ENCODE data around the gene CDCA3. TPM values are rescaled to one million over a fixed set of nuclear protein-coding genes. Genes with fewer than 3 reads are reported as not detected.
A peak's percentile ranks its signal among the peaks of the same experiment; 100 is the strongest.
"Not testable (repeated sequence)": the region's sequence is repeated elsewhere in the genome, so short reads cannot be mapped to it uniquely, and the experiment has no call there.

Gene CDCA3
- total and polyA plus RNA-seq, 2 donors: 1.0 to 12.3 TPM

GRCh38 chr12:6886206-6886999 is 35.3 kb upstream of the CDCA3 start:
- H3K27ac ChIP-seq (ENCODE audit: low read depth); H3K4me3 ChIP-seq (ENCODE audit: low read depth, low read length); H3K4me1 ChIP-seq (ENCODE audit: insufficient read depth); DNase-seq (ENCODE audit: extremely low spot score); H3K36me3 ChIP-seq (ENCODE audit: insufficient read depth): not testable (repeated sequence)
- WGBS: 80% methylated on average over 12 of the region's 15 CpGs

- WGBS: 69% methylated on average over 22 of the region's 22 CpGs
- DNase-seq (ENCODE audit: extremely low spot score): no peak
- Histone ChIP-seq H3K27ac (ENCODE audit: low read depth) (no peak overlapping the region), H3K4me1 (ENCODE audit: insufficient read depth) (no peaks in the 10 kb centered on the region), H3K4me3 (ENCODE audit: low read depth, low read length) (no peak overlapping the region), H3K36me3 (ENCODE audit: insufficient read depth) (no peaks in the 10 kb centered on the region)
These were observed 33.5 kb upstream of the CDCA3 start for GRCh38 chr12:6884539-6884938.

GRCh38 chr12:6883683-6884082 is 32.6 kb upstream of the CDCA3 start:
- WGBS: 96% methylated on average over 11 of the region's 11 CpGs
- no peaks in the 10 kb centered on the region for H3K36me3 ChIP-seq (ENCODE audit: insufficient read depth)
- H3K4me3 ChIP-seq (ENCODE audit: low read depth, low read length): no peak overlapping the region

GRCh38 chr12:6883252-6883651 is 32.2 kb upstream of the CDCA3 start:
- H3K4me3 ChIP-seq (ENCODE audit: low read depth, low read length): no peak overlapping the region
- no peak for DNase-seq (ENCODE audit: extremely low spot score)
- 98% methylated on average over 5 of the region's 5 CpGs for WGBS
- no peaks in the 10 kb centered on the region for H3K4me1 ChIP-seq (ENCODE audit: insufficient read depth)
- no peak overlapping the region for H3K27ac ChIP-seq (ENCODE audit: low read depth)
- H3K36me3 ChIP-seq (ENCODE audit: insufficient read depth): no peaks in the 10 kb centered on the region

More at GRCh38 chr12:6883683-6884082, 32.6 kb upstream of the CDCA3 start:
- no peak overlapping the region for H3K27ac ChIP-seq (ENCODE audit: low read depth)
- no peaks in the 10 kb centered on the region for H3K4me1 ChIP-seq (ENCODE audit: insufficient read depth)
- no peak for DNase-seq (ENCODE audit: extremely low spot score)

- 90% methylated on average over 11 of the region's 11 CpGs for WGBS
- DNase-seq (ENCODE audit: extremely low spot score); H3K27ac ChIP-seq (ENCODE audit: low read depth); H3K36me3 ChIP-seq (ENCODE audit: insufficient read depth); H3K4me1 ChIP-seq (ENCODE audit: insufficient read depth); H3K4me3 ChIP-seq (ENCODE audit: low read depth, low read length): not testable (repeated sequence)
These were observed 28.7 kb upstream of the CDCA3 start for GRCh38 chr12:6879824-6880223.

- not testable (repeated sequence) for H3K36me3 ChIP-seq (ENCODE audit: insufficient read depth); DNase-seq (ENCODE audit: extremely low spot score); H3K4me1 ChIP-seq (ENCODE audit: insufficient read depth)
- WGBS: 45% methylated on average over 9 of the region's 9 CpGs
- Histone ChIP-seq H3K4me3 (ENCODE audit: low read depth, low read length) (peak overlapping the region; percentile 66), H3K27ac (ENCODE audit: low read depth) (peak overlapping the region; percentile 62)
These were observed 22.9 kb upstream of the CDCA3 start for GRCh38 chr12:6874015-6874368.

GRCh38 chr12:6873094-6874014 is 22.3 kb upstream of the CDCA3 start, which contains the start of gene SPSB2:
TSS of gene SPSB2 (minus strand) at chr12:6873303. CDS start at chr12:6872901, 402 bp downstream.
- H3K27ac ChIP-seq (ENCODE audit: low read depth): peak within 1 kb of the TSS; percentile 62
- no peaks in the 10 kb centered on the region for H3K4me1 ChIP-seq (ENCODE audit: insufficient read depth)
- H3K36me3 ChIP-seq (ENCODE audit: insufficient read depth): no peaks in the 10 kb centered on the region
- WGBS: under 1% methylated on average over 66 of the region's 66 CpGs
- peak; percentile 84 for DNase-seq (ENCODE audit: extremely low spot score)
- peak within 1 kb of the TSS; percentile 66 for H3K4me3 ChIP-seq (ENCODE audit: low read depth, low read length)

- Histone ChIP-seq H3K36me3 (ENCODE audit: insufficient read depth) (no peaks in the 10 kb centered on the region), H3K27ac (ENCODE audit: low read depth) (peak overlapping the region; percentile 60), H3K4me3 (ENCODE audit: low read depth, low read length) (peak overlapping the region; percentile 66), H3K4me1 (ENCODE audit: insufficient read depth) (no peaks in the 10 kb centered on the region)
- WGBS: 1% methylated on average over 40 of the region's 40 CpGs
- no peak for DNase-seq (ENCODE audit: extremely low spot score)
These were observed 21.3 kb upstream of the CDCA3 start for GRCh38 chr12:6872073-6873048.

- Histone ChIP-seq H3K27ac (ENCODE audit: low read depth) (no peak overlapping the region), H3K4me1 (ENCODE audit: insufficient read depth) (no peaks in the 10 kb centered on the region), H3K36me3 (ENCODE audit: insufficient read depth) (no peaks in the 10 kb centered on the region), H3K4me3 (ENCODE audit: low read depth, low read length) (no peak overlapping the region)
- no peak for DNase-seq (ENCODE audit: extremely low spot score)
- 77% methylated on average over 12 of the region's 12 CpGs for WGBS
These were observed 20.2 kb upstream of the CDCA3 start for GRCh38 chr12:6871052-6871957.

- not testable (repeated sequence) for H3K27ac ChIP-seq (ENCODE audit: low read depth); H3K4me1 ChIP-seq (ENCODE audit: insufficient read depth)
These were observed 19.2 kb upstream of the CDCA3 start for GRCh38 chr12:6870304-6870703.

GRCh38 chr12:6869049-6870021 is 18.2 kb upstream of the CDCA3 start:
- no peak overlapping the region for H3K4me3 ChIP-seq (ENCODE audit: low read depth, low read length)
- no peaks in the 10 kb centered on the region for H3K4me1 ChIP-seq (ENCODE audit: insufficient read depth)
- DNase-seq (ENCODE audit: extremely low spot score): peak; percentile 43
- WGBS: 28% methylated on average over 12 of the region's 12 CpGs
- H3K27ac ChIP-seq (ENCODE audit: low read depth): no peak overlapping the region
- no peaks in the 10 kb centered on the region for H3K36me3 ChIP-seq (ENCODE audit: insufficient read depth)

More at GRCh38 chr12:6870304-6870703, 19.2 kb upstream of the CDCA3 start:
- not testable (repeated sequence) for DNase-seq (ENCODE audit: extremely low spot score); H3K4me3 ChIP-seq (ENCODE audit: low read depth, low read length); H3K36me3 ChIP-seq (ENCODE audit: insufficient read depth)
- 63% methylated on average over 4 of the region's 4 CpGs for WGBS

All from urinary bladder (tissue), 4 donors.